Measurements from ENCODE around the gene NCF2. TPM values are rescaled to one million over a fixed set of nuclear protein-coding genes. Genes with fewer than 3 reads are reported as not detected.
A peak's percentile ranks its signal among the peaks of the same experiment; 100 is the strongest.

NCF2 gene, protein sequence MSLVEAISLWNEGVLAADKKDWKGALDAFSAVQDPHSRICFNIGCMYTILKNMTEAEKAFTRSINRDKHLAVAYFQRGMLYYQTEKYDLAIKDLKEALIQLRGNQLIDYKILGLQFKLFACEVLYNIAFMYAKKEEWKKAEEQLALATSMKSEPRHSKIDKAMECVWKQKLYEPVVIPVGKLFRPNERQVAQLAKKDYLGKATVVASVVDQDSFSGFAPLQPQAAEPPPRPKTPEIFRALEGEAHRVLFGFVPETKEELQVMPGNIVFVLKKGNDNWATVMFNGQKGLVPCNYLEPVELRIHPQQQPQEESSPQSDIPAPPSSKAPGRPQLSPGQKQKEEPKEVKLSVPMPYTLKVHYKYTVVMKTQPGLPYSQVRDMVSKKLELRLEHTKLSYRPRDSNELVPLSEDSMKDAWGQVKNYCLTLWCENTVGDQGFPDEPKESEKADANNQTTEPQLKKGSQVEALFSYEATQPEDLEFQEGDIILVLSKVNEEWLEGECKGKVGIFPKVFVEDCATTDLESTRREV
- 10 to 100 TPM; 14.0 to 14.3 TPM for total RNA-seq

DNA sequence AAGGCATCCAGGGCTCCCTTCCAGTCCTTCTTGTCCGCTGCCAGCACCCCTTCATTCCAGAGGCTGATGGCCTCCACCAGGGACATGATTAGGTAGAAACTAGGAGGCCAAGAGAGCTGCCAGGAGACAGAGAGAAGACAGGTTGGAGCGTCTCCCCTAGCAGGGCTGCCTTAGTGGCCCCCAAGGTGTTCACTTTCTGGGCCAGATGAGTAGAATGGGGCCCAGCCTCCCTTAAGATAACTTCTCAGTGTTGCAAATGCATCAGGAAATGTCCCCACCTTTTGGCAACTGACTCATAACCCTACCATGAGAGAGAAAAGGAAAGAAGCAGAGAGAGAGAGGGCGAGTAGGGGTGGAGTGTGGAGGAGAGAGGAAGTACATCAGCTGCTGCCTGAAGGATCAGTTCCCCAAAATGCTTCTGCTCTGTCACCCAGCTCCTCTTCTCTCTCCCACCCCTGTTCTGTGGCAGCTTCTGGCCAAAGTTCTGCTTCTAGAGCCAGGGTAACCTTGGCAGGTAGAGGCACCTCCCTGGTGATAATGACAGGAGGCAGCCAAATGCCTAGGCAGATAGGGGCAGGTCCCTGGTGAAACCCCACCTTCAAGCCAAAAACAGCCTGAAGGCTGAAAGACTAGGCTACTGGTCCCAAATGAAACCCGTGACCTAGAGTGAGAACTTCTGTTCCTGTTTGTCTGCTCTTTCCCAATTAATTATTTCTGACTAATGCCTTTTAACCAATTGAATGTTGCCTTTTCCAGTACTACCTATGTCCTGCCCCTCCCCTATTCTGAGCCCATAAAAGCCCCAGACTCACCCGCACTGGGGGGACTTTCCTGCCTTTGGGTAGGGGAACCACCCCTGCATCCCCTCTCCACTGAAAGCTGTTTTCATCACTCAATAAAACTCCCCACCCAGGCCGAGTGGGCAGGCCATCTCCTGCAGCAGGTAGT lies at the start of gene NCF2:
TSS of gene NCF2 (minus strand) at position 216 of the 948 bp plus-strand sequence. CDS start at position 86, 130 bp downstream.
- Mint-ChIP-seq H3K9me3 (no peaks in the 10 kb centered on the region), H3K4me3 (peak within 1 kb of the TSS; percentile 49), H3K27me3 (ENCODE audit: low read depth) (no peaks in the 10 kb centered on the region), H3K36me3 (ENCODE audit: low read depth) (no peaks in the 10 kb centered on the region), H3K27ac (peak within 1 kb of the TSS; percentile 93), H3K4me1 (ENCODE audit: low read depth) (peaks cover 42% of the 10 kb centered on the region)
- intact Hi-C loops (cut with micrococcal nuclease): loop anchor here (1.0 to 2.0 kb wide), 5 partner anchors 23 to 120 kb away; no protein-coding TSS in a partner anchor
- CTCF ChIA-PET: interaction anchor here (0.6 kb wide), 1 partner anchor 353 kb away, joined by 5 read pairs; no protein-coding TSS in a partner anchor
- DNase-seq: peak; percentile 80

GRCh38 chr1:183638649-183639387 lies 48.6 kb upstream of the NCF2 start:
- no peak overlapping the region for H3K4me3 Mint-ChIP-seq
- H3K36me3 Mint-ChIP-seq (ENCODE audit: low read depth): peaks cover 3% of the 10 kb centered on the region
- peaks cover 16% of the 10 kb centered on the region for H3K4me1 Mint-ChIP-seq (ENCODE audit: low read depth)
- H3K27ac Mint-ChIP-seq: no peak overlapping the region
- no peaks in the 10 kb centered on the region for H3K9me3 Mint-ChIP-seq
- CTCF ChIA-PET: interaction anchor here (0.6 to 2.1 kb wide), 2 partner anchors 16 to 33 kb away, joined by 4 to 9 read pairs; no protein-coding TSS in a partner anchor
- no peak for DNase-seq
- intact Hi-C loops (cut with micrococcal nuclease): loop anchor here (5.0 to 10.0 kb wide), 2 partner anchors 1333 to 1406 kb away; partner anchors contain the start of genes NIBAN1 and RNF2
- H3K27me3 Mint-ChIP-seq (ENCODE audit: low read depth): no peaks in the 10 kb centered on the region

- no peak overlapping the region for H3K27ac Mint-ChIP-seq
- H3K36me3 Mint-ChIP-seq (ENCODE audit: low read depth): peaks cover 10% of the 10 kb centered on the region
- CTCF ChIA-PET: interaction anchor here (2.1 kb wide), 1 partner anchor 18 kb away, joined by 9 read pairs; no protein-coding TSS in a partner anchor
- peak overlapping the region; percentile 98 for H3K4me3 Mint-ChIP-seq
- peaks cover 20% of the 10 kb centered on the region for H3K4me1 Mint-ChIP-seq (ENCODE audit: low read depth)
- DNase-seq: no peak
- intact Hi-C loops (cut with micrococcal nuclease): loop anchor here (1.0 to 10.0 kb wide), 3 partner anchors 9 to 1408 kb away; partner anchors contain the start of genes NIBAN1 and RNF2
- H3K27me3 Mint-ChIP-seq (ENCODE audit: low read depth): no peaks in the 10 kb centered on the region
- H3K9me3 Mint-ChIP-seq: no peaks in the 10 kb centered on the region
Observed at GRCh38 chr1:183636783-183637182, 46.5 kb upstream of the NCF2 start.

- Mint-ChIP-seq H3K27ac (peak overlapping the region; percentile 99), H3K4me1 (ENCODE audit: low read depth) (peaks cover 23% of the 10 kb centered on the region), H3K9me3 (no peaks in the 10 kb centered on the region), H3K27me3 (ENCODE audit: low read depth) (no peaks in the 10 kb centered on the region), H3K36me3 (ENCODE audit: low read depth) (peaks cover 12% of the 10 kb centered on the region), H3K4me3 (peak overlapping the region; percentile 98)
- intact Hi-C loops (cut with micrococcal nuclease): loop anchor here (1.0 to 10.0 kb wide), 3 partner anchors 9 to 1408 kb away; partner anchors contain the start of genes NIBAN1 and RNF2
- CTCF ChIA-PET: no interaction called here
- peak; percentile 67 for DNase-seq
Observed at GRCh38 chr1:183636334-183636682, 46.0 kb upstream of the NCF2 start.

GRCh38 chr1:183635606-183636333 lies 45.5 kb upstream of the NCF2 start, which contains the start of gene ARPC5:
Gene ARPC5 (minus strand): TSS chr1:183635783. CDS start chr1:183635659, 124 bp downstream.
- CTCF ChIA-PET: interaction anchor here (0.9 to 4.4 kb wide), 2 partner anchors 18 to 165 kb away, joined by 3 to 43 read pairs; partner anchors contain the start of gene APOBEC4
- peak; percentile 97 for DNase-seq
- peaks cover 14% of the 10 kb centered on the region for H3K36me3 Mint-ChIP-seq (ENCODE audit: low read depth)
- H3K4me1 Mint-ChIP-seq (ENCODE audit: low read depth): peaks cover 27% of the 10 kb centered on the region
- H3K27ac Mint-ChIP-seq: peak within 1 kb of the TSS; percentile 99
- intact Hi-C loops (cut with micrococcal nuclease): loop anchor here (1.0 to 10.0 kb wide), 12 partner anchors 10 to 1681 kb away; partner anchors contain the start of genes COLGALT2, DHX9, EDEM3 and IVNS1ABP
- peak within 1 kb of the TSS; percentile 98 for H3K4me3 Mint-ChIP-seq
- no peaks in the 10 kb centered on the region for H3K27me3 Mint-ChIP-seq (ENCODE audit: low read depth)
- H3K9me3 Mint-ChIP-seq: no peaks in the 10 kb centered on the region

DNA sequence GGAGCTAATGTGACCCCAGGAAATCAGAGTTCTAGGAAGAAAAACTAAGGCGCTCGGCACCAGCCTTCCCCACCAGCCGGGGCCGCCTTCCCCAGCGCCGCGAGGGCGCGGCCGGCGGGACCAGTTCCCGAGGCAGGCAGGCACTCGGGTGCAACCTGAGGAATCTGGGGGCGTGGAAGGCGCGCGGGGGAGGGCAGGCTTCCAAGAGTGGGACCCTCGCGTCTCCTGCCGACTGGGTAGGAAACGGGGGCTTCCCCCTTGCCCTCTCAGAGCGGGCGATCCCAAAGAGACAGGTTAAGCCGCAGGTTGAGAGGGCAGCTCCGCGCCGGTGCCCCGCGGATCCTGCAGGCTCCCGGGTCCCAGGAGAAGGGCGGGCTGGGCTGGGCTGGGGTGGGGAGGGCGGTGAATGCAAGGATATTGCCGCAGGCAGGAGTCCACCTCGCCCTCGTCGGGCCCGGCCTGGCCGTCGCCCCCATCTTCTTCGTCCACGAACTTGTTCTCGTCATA lies 44.9 kb upstream of the NCF2 start:
- intact Hi-C loops (cut with micrococcal nuclease): loop anchor here (1.0 to 10.0 kb wide), 11 partner anchors 262 to 1682 kb away; partner anchors contain the start of genes COLGALT2, DHX9, EDEM3 and IVNS1ABP
- peaks cover 18% of the 10 kb centered on the region for H3K36me3 Mint-ChIP-seq (ENCODE audit: low read depth)
- H3K27me3 Mint-ChIP-seq (ENCODE audit: low read depth): no peaks in the 10 kb centered on the region
- DNase-seq: peak; percentile 30
- no peaks in the 10 kb centered on the region for H3K9me3 Mint-ChIP-seq
- H3K4me3 Mint-ChIP-seq: peak overlapping the region; percentile 98
- H3K27ac Mint-ChIP-seq: peak overlapping the region; percentile 99
- CTCF ChIA-PET: interaction anchor here (0.7 to 4.4 kb wide), 3 partner anchors 19 to 165 kb away, joined by 3 to 43 read pairs (median 6); partner anchors contain the start of gene APOBEC4
- peaks cover 31% of the 10 kb centered on the region for H3K4me1 Mint-ChIP-seq (ENCODE audit: low read depth)

GRCh38 chr1:183634429-183635065 lies 44.3 kb upstream of the NCF2 start:
- Mint-ChIP-seq H3K4me1 (ENCODE audit: low read depth) (peaks cover 34% of the 10 kb centered on the region), H3K27me3 (ENCODE audit: low read depth) (no peaks in the 10 kb centered on the region), H3K27ac (peak overlapping the region; percentile 99), H3K4me3 (peak overlapping the region; percentile 98), H3K9me3 (no peaks in the 10 kb centered on the region), H3K36me3 (ENCODE audit: low read depth) (peaks cover 23% of the 10 kb centered on the region)
- intact Hi-C loops (cut with micrococcal nuclease): loop anchor here (1.0 to 10.0 kb wide), 11 partner anchors 262 to 1682 kb away; partner anchors contain the start of genes COLGALT2, DHX9, EDEM3 and IVNS1ABP
- CTCF ChIA-PET: interaction anchor here (0.6 to 4.4 kb wide), 8 partner anchors 9 to 296 kb away, joined by 3 to 43 read pairs (median 4); partner anchors contain the start of gene APOBEC4
- DNase-seq: no peak

DNA sequence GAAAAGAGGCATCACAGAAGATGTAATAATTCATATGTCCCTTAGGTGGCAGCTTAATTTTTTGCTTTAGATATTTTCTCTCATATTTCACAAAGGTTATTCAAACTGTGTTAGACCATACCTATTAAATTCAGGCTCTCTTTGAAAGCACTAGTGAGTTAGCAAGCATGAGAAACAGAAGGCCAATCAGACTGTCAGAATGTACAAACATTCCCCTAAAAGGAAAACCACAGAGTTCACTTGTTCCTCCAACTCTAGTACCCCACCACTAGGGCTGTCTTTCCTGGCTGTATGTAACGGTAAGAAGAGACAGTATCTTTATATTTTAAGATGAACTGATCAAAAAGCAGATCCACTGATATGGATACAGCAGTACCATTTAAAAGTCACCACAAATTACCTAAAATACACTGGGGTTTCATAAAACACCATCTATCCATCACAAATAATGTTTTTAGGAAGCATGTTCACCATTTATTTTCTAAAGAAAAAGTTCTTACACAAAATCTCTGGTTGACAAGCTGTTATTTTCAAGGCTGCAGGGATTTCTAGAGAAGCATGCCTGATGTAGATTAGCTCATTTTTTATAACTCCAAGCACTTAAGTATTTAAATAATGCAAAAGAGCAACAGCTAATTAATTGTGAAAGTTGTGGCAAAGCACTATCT lies 43.6 kb upstream of the NCF2 start:
- peak; percentile 33 for DNase-seq
- intact Hi-C loops (cut with micrococcal nuclease): loop anchor here (1.0 to 10.0 kb wide), 14 partner anchors 18 to 1683 kb away; partner anchors contain the start of genes DHX9, EDEM3, IVNS1ABP and NCF2
- CTCF ChIA-PET: interaction anchor here (0.6 to 4.4 kb wide), 7 partner anchors 8 to 297 kb away, joined by 3 to 43 read pairs (median 3); partner anchors contain the start of gene APOBEC4
- Mint-ChIP-seq H3K4me3 (peak overlapping the region; percentile 98), H3K27ac (peak overlapping the region; percentile 99), H3K27me3 (ENCODE audit: low read depth) (no peaks in the 10 kb centered on the region), H3K9me3 (no peaks in the 10 kb centered on the region), H3K4me1 (ENCODE audit: low read depth) (peaks cover 38% of the 10 kb centered on the region), H3K36me3 (ENCODE audit: low read depth) (peaks cover 26% of the 10 kb centered on the region)

- H3K9me3 Mint-ChIP-seq: no peaks in the 10 kb centered on the region
- intact Hi-C loops (cut with micrococcal nuclease): loop anchor here (1.0 to 10.0 kb wide), 8 partner anchors 19 to 1412 kb away; partner anchors contain the start of genes NCF2 and RNF2
- H3K36me3 Mint-ChIP-seq (ENCODE audit: low read depth): peaks cover 34% of the 10 kb centered on the region
- CTCF ChIA-PET: interaction anchor here (0.8 to 4.4 kb wide), 4 partner anchors 12 to 52 kb away, joined by 3 to 43 read pairs (median 8); partner anchors contain the start of gene APOBEC4
- H3K27me3 Mint-ChIP-seq (ENCODE audit: low read depth): no peaks in the 10 kb centered on the region
- H3K4me1 Mint-ChIP-seq (ENCODE audit: low read depth): peaks cover 44% of the 10 kb centered on the region
- peak overlapping the region; percentile 99 for H3K27ac Mint-ChIP-seq
- H3K4me3 Mint-ChIP-seq: peak overlapping the region; percentile 98
- peak; percentile 39 for DNase-seq
Observed at GRCh38 chr1:183632964-183633363, 42.7 kb upstream of the NCF2 start.
